Sigmoid colon (tissue), 4 donors: ENCODE results near the gene FAM3D.

Source experiments
- EP300 ChIP-seq, 4 donors: sonication (generic); formaldehyde crosslinking; IDR thresholded peaks; one replicate each; pipeline ENCODE4 v1.6.1; 2017; ENCODE audit warnings: antibody characterized with exemption in 4 of 4
- POLR2A ChIP-seq, 2 donors: fragments of 450-650 bp; IDR thresholded peaks; one replicate each; pipeline ENCODE4 v1.6.1; 2016; ENCODE audit warnings: antibody characterized with exemption in 2 of 2, mild to moderate bottlenecking in 2 of 2, moderate library complexity in 2 of 2
- POLR2AphosphoS5 ChIP-seq, 4 donors: sonication (generic); formaldehyde crosslinking; IDR thresholded peaks; one replicate each; pipeline ENCODE4 v1.6.1; 2017; ENCODE audit warnings: antibody characterized with exemption in 4 of 4
- TF ChIP-seq, protein P1 (sequence below), 4 experiments: fragments of 450-650 bp in 3 of 4; fragments of 200-600 bp in 1 of 4; IDR thresholded peaks; one replicate each; pipeline ENCODE4 v1.5.1; 2016 to 2019; ENCODE audit warnings: antibody characterized with exemption in 4 of 4, mild to moderate bottlenecking in 3 of 4, moderate library complexity in 2 of 4

GRCh38 chr3:58637509-58637908 lies 29.1 kb downstream of the FAM3D start:
- TF ChIP-seq POLR2A (IDR thresholded peaks at IDR 0.05) (no peak), EP300 (IDR thresholded peaks at IDR 0.05) (no peak), POLR2AphosphoS5 (IDR thresholded peaks at IDR 0.05) (no peak)
- TF ChIP-seq, protein P1, sequence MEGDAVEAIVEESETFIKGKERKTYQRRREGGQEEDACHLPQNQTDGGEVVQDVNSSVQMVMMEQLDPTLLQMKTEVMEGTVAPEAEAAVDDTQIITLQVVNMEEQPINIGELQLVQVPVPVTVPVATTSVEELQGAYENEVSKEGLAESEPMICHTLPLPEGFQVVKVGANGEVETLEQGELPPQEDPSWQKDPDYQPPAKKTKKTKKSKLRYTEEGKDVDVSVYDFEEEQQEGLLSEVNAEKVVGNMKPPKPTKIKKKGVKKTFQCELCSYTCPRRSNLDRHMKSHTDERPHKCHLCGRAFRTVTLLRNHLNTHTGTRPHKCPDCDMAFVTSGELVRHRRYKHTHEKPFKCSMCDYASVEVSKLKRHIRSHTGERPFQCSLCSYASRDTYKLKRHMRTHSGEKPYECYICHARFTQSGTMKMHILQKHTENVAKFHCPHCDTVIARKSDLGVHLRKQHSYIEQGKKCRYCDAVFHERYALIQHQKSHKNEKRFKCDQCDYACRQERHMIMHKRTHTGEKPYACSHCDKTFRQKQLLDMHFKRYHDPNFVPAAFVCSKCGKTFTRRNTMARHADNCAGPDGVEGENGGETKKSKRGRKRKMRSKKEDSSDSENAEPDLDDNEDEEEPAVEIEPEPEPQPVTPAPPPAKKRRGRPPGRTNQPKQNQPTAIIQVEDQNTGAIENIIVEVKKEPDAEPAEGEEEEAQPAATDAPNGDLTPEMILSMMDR (IDR thresholded peaks at IDR 0.05) = no peak
